HG03196 (cell line): ENCODE measurements around the gene ALDH1L1.

ENCODE experiments used
- ATAC-seq: cut with Tn5 transposase; IDR thresholded peaks from one replicate; pipeline ENCODE4 v1.9.1; 2021; ENCODE audit not compliant: unreplicated experiment

The ALDH1L1 gene

DNA sequence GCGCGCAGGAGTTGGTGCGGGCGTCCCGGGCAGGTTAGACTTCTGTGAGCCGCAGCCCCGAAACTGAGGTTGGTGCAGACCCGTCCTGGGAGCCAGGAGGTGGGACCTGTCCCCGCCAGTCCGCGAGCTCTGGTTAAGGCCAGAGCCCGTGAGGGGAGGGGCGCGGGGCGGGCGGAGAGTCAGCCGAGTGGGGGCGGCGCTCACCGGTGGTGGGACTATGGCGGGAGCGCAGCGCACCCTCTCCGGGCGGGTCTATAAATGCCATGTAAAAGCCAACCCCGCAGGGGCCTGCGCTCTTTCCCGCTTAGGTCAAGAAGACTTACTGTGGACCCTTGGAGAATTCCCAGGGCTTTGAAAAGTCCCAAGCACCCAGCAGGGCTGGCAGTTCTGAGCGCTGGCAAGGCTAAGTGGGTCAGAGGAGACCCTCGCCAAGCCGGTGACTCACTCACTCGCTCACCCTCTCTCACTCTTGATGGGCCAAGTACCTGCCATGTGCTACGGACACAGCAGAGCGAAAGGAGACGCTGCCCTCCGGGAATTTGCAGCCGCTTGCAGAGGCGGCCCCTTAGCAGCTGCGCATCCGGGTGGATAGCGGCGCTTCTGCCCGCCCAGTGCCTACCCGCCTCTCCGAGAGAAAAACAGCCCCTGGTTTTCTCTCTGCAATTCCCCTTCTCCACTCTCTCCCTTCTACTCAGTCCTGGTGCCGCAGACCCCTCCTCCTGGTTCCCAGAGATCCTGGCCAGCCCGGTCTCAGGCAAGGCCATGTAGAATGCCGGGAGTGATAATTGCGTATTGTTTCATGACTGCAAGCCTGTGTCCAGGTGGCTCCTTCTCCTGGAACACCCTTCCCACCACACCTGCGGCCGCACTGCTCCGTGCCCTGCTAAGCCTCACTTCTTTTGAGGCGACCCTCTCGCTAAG lies at the start of gene ALDH1L1:
ALDH1L1 (minus strand) TSS at position 110 of the 921 bp plus-strand sequence. CDS start 19,607 bp downstream, outside the sequence.
- ATAC-seq, result no peak

DNA sequence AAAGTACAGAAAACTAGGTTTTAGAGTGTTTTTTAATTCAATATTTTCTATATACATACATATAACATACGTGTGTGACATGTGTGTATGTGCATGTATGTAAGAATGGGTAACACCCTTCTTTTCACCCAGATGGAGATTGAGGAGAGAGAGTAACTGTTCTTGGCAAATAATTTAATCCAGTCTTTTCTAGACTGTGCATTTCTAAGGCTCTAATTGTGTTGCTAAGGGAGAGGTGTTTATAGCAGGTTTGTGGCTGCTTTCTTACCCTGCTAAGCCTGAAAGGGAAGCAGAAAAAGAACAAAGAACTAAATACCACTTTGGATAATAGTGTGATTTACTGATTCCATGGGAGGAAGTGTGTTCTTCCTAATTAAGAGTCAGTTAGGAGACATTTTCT lies 46.0 kb upstream of the ALDH1L1 start:
- no peak for ATAC-seq

DNA sequence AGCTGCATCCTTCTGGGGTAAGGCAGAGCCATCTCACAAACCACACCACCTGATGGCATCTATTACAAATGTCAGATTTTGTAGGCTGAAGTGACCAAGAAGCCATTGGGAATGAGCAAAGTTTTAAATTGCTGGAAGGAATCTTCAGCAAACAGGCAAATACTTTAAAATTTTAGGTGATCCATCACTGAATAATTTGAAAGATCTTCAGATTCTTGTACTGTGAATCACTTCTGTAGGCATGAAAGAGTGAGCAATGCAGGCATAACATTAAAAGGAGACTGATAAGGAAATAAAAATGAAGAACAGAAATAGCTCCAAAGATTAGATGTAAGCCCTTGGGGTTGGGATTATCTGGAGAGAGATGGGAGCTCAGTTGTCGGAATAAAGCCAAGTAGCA lies 36.0 kb upstream of the ALDH1L1 start:
- ATAC-seq, result no peak

DNA sequence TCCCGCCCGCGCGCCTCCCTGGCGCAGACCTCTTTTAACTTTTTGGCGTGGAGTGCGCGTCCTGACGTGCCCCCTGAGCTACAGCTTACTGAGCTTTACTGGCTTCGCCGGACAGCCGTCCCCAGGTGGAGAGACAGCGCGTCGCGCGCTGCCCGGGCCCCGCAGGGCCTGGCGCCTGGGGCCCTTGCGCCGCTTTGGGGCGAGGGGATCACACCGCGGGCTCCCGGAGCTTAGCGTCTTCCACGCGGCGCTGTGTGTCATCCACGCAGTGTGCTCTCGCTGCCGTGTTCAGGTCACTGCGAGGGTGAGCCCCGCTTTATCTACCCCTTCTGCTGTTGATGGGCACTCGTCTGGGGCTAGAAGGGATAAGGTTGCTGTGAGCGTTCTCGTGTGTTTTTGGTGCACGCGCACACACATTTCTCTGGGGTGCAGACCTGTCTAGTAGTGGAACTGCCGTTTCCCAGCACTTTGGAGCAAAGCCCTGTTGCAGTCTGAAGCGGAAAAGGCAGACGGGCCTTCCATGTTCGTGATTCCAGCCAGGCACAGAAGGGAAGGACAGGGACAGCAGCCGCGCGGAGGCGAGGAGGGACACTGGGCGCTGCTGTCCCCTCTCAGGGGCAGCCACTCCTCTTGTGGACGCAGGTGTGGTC lies 33.1 kb upstream of the ALDH1L1 start:
- ATAC-seq, result no peak

DNA sequence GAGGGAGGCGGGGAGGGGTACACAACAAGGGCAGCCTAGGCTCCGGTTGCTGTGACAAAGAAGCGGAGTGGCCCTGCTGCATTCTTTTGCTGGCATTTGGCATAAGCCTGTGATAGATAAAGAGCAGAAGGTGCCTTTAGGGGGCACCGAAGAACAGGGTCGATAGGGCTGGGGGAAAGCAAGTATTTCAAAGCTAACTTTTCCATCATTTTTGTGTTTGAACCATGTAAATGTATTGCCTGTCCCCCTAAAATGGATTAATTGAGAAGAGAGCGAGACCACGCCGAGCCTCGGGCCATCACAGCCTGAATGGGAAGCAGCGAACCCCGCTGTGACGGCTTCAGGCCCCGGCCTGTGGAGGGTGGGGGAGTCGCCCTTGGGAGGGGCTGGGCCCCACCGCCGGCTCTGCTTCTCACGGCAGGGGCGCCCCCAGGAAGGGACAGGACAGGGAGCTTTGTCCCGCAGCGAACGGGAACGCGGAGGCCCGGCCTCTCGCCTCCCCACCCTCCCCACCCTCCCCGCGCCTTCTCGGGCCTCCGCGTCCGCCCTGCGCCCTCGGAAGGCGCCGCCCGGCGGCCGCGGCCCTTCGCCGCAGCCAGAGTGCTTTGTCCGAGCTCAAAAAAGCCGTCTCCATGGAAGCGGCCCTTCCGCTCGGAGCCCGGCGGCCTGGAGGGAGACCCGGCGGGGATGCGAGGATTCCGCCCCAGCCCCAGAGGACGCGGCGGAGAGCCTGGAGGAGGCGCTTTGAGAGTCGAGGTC lies 32.4 kb upstream of the ALDH1L1 start:
- ATAC-seq, result no peak

DNA sequence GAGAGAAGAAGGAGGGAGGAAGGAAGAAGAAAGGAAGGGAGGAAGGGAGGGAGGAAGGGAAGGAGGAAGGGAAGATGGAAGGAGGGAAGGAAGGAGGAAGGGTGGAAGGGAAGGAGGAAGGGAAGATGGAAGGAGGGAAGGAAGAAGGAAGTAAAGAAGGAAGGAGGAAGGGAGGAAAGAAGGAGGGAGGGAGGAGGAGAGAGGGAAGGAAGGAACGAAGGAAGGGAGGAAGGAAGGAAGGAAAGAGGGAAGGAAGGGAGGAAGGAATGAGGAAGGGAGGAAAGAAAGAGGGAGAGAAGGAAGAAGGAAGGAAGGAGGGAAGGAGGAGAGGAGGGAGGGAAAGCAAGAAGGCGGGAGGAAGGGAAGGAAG lies 31.8 kb upstream of the ALDH1L1 start:
- ATAC-seq, result no peak

DNA sequence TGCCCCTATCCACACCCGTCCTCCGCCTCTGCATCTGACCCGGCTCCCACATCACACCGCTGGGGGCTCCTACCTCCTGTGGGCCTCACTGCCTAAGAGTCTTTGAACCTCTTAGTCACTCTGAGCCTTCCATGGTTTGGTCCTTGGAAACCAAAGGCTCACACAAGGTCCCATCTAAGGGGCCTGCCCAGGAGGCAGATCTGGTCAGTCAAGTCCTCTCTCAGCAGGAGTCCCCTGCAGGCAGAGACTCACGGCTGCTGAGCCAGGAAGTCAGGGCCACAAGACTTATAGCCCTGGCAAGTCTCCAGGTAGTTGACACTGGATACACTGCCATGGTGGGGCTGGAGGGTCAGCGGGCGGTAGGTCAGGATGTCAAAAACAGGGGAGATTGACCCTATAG lies 31.2 kb upstream of the ALDH1L1 start:
- ATAC-seq, result no peak

DNA sequence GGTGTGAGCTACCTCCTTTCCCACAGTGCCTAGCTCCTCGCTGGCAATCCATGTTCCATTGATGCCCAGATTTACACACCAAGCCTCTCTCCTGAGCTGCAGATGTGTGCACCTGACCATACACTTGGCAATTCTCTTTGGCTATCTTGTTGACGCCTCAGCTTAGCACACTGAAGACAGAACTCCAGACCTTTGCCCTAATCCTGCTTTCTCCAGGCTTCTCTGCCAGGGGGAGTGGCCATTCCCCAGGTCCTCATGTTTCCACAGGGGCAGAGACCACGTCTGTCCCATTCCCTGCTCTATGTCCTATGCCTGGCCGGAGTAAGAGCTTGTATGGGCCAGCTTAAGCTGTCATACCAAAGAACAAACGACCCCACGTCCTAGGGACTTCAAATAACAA lies 30.2 kb upstream of the ALDH1L1 start:
- ATAC-seq, result no peak

DNA sequence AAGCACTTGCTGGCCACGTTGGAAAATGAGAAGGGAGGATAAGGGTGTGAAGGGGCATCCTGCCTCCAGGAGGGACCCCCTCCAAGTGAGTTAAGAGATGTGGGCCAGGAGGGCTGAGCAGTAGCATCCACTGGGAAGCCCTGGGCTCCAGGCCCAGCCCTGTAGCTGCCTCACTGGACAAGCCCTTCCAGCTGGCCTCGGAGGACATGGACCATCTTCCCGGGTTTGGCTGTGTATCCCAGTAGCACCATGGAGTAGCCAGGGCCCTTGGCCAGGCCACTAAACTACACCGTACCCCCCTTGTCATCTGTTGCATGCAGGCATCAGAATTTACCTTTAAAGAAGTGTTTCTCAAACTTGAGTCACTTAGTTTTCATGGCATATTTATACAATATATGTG lies 29.4 kb upstream of the ALDH1L1 start:
- no peak for ATAC-seq

DNA sequence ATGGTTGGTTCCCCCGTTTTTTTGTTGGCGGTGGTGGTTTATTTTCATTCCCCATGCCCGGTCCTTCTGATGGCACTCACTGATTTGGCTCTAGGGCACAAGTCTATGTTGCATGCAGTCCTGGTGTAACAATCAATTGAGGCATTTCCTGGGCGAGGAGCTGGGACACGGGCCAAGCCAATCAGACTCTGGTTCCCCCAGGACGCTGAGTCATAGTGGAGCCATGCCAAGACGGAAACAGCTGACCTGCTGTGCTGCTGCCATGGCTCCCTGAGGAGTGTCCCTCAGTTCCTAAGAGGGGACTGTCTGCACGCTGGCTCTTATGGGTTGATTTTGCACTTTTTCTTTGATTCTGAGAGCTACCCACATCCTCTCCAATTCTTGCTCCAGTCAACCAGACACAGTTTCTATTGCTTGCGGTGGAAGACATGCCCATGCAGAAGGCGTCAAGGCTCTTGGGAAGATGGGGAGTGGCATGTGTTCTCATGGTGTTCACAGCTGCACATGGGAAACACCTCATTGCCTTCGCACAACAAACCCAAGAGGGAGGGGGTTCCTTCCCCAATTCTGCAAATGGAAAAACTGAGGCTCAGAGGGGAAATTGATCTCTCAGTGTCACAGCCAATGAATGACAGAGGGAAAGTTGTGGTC lies 28.3 kb upstream of the ALDH1L1 start:
- ATAC-seq, result no peak

DNA sequence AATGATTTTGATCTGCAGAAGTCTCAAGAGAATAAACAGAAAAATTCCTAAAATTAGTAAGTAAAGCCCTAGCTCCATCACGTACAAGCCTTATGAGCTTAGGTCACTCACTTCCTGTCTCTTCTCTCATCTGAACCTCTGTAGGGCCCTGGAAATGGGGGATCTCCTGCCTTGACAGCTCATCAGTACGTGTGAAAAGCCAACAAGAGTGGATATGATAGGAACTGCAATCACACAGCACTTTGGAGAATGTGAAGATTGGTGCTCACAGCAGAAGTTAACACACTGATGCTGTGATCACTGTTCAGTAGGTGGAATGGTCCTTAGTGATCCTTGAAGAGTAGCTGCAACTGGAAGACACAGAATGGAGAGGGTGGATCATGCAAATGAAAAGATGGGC lies 27.8 kb upstream of the ALDH1L1 start:
- ATAC-seq, result no peak

DNA sequence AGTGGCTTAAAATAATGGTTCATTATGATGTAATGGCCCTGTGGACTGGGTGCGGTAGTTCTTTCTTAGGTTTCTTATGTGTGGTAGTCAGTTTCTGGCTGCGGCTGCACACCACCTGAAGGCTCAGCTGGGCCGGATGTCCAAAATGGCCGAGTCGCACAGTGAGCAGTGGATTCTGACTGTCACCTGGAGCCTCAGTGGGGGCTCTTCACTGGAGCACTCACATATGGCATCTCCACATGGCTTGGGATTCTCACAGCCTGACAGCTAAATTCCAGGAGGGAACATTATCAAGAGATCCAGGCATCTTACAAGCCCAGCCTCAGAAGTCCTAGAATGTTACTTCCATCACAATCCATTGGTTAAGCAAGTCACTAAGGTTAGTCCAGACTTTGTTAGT lies 26.8 kb upstream of the ALDH1L1 start:
- no peak for ATAC-seq

DNA sequence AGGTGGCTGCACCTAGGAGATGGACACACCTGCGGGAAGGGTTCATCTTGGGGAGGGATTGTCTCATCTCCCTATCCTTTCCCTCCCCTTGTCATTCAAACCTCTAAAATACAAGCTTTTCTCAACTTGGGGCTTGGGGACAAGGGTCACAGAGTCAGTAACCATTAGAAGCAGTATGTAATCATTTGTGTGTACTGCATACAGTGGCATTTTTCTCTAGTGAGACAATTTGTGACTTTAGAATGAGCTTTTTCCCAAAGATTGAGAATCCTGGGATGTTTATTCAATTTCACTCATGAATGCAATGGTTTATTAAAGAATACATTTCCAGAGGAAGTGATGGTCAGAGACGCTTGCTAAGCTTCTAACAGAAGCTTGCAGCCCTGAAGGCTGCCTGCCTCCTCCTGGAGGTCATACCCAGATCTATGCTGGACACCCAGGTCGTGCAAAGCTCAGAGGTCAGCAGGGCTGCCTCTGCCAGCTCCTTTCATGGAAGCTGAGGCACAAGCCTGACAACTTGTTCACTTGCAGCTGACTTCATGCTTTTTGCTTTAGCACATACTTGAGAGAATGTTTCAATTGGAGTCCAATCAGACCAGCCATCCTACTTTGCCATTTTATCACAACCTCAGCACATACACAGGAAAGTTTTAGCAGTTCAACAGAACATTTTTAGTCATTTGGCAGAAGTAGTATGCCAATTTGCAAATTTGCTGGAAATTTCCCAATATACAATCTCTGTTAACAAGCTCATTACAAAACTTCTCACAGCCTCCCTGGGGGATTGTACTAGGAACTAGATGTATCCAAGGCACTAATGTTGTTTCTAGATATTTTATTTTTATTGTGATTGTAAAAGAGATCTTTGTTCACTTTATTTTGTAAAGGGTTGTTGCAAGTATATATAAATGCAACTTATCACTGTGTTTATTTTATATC lies 25.6 kb upstream of the ALDH1L1 start:
- no peak for ATAC-seq

DNA sequence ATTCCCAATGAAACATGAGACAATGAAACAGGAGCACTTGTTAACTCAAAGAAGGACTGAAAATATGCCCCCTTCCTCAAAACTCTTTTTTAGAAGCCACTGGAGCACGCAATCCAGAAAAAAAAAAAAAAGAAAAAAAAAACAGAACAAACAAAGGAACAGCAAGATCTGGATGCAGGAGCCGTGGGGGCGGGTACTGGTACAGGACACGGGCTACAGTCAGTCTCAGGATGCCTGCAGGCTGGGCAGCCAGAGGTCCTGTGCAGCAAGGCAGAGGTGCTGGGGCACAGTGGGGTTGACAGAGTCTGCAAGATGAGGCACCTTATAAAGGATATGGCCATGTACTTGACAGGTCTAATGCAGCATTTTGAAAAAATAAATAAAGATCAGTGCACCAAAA lies 22.3 kb upstream of the ALDH1L1 start:
- ATAC-seq, result no peak

DNA sequence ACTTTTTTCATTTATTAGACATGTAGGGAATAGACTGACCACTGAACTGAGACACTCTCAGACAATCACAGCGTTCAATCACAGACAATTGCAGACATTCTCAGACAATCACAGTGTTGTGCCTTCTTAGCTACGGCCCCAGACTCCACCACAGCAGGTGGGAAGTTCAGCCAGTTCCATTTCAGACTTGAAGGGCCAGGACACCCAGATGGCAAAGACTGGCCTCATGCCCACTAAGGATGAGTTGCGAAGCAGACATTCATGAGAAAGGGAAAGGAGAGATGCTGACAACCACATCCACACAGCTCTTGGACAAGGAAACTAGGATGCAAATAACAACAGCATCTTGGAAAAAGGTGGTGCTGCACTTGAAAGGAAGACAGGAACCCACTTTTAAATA lies 21.9 kb upstream of the ALDH1L1 start:
- no peak for ATAC-seq

DNA sequence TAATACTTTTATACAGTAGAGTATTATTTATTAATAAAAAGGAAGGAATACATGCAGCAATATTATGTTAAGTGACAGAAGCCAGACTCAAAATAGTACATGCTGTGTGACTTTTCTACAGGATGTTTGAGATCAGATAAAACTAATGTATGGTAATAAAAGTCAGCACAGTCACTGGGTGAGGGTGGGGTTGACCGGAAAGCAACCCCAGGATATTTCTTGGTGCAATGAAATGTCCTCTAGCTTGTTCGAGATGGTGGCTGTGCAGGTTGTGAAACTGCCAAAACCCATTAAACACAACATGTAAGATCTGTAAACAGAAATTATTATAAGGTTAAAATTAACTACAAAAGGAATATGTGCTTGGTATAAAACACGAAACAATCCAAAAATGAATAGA lies 20.8 kb upstream of the ALDH1L1 start:
- ATAC-seq, result no peak

DNA sequence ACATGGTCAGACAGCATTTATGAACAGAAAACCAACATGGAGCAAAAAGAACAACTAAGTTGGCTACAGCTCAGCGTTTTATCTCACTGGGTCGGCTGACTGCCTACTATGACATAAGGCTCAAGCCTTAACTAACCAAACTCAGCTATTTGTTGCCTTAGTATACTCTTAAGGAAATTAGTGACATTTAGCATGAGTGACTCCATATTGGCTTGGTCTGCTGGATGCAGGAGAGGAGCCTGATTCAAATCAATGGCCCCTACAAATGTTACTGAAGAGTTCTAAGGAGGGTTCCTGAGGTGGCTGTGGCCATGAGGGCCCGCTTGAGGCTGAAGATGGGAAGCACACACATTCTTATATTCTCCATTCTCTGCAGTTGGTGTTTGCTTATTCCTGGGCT lies 20.1 kb upstream of the ALDH1L1 start:
- no peak for ATAC-seq

DNA sequence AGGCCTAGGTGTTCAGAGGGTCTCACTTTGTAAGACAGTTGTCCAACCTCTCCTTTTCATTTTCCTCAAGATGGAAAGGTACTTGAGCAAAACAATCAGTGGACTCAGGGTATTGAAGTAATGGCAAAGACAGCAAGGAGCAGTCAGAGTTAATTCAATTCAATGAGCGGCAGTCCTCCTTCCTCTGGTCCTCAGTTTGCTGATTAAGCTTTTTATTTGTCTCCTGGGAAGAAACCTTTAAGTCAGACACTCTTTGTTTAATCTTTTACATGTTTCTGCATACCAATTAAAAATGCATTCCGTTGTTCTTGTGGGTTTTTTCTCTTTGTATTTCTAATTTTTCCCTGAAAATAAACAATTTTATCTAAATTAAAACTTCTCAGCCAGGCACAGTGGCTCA lies 18.9 kb upstream of the ALDH1L1 start:
- no peak for ATAC-seq

DNA sequence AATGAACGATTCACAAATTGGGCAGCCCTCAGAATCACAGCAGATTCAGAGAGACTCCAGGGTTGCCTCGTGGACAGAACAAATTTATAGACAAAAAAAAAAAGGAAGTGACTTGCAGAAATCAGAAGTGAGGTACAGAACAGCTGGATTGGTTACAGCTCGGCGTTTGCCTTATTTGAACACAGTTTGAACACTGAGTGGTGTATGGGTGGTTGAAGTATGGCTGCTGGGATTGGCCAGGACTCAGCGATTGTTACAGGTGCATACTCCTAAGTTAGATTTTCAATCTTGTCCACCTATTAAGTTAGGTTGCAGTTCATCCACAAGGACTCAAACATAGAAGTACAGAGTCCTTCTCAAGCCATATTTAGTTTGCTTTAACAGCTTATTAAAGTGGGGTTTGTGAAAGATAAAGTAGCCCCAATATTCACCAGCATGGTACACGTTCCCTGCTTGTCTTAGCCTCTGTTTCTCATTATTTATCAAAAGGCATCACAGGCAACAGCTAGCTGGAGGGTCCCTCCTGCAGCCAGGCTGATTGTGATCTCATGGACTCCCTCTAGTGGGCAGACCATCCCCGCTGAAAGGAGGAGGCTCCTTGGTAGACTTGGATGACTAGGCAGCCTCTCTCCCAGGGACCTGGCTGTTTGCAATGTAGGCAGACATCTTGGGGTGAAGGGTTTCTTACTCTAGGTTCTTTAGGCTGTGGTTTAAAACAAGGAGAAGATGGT lies 17.6 kb upstream of the ALDH1L1 start:
- no peak for ATAC-seq

DNA sequence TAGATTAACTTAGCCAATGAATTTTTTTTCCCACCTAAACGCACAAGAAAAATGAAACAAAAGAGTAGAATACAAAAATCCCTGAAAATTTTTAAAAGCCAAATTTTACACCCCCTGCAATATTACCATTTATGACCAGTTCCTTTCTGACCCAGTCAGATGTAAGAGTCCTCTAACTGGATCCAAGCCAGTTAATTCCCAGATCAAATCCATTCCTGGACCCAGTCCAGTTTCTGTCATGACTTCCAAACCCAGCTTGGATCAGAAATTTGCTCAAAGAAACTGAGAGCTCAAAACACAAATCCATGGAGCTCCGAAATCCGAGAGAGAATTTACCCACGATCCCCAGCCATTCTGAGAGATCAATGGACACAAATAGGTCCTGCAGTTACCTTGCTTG lies 17.0 kb upstream of the ALDH1L1 start:
- ATAC-seq, result no peak
